ENCODE data around the gene GLRA2.

The GLRA2 gene

DNA sequence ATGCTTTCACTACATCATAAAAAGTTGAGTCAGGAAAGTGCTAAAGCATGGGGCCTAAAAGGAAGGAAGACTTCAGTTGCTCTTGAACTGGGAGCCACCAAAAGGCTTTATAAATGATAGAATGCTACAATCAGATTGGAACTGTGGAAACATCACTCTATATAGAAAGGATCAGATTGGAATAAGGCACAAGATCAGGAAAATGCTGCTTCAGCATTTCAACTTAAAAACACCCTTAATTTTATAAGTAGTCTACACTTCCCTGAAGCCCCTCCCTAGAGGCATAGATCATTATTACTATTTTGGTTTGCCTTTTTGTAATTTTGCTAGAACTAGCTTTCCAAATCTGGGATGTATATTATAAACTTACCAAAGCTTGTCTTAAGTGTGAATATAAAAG, 172.8 kb downstream of the GLRA2 start:
- DNase-seq (ENCODE audit: low read depth), result no peak

DNA sequence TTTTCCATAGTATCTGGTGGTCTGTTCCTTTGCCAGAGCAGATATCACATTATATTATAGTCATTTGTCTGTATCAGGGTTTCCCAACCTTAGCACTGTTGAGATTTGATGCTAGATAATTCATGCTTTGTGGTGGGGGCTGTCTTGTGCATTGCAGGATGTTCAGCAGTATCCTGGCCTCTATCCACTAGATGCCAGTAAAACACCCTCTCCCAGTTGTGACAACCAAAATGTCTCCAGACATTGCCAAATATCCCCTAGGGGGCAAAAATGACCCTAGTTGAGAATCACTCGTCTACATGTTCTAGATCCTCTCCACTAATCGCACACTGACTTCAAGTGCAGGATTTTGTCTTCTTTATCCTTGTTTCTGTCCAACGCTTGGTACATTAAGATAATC, 182.8 kb downstream of the GLRA2 start:
- DNase-seq (ENCODE audit: low read depth), result no peak

DNA sequence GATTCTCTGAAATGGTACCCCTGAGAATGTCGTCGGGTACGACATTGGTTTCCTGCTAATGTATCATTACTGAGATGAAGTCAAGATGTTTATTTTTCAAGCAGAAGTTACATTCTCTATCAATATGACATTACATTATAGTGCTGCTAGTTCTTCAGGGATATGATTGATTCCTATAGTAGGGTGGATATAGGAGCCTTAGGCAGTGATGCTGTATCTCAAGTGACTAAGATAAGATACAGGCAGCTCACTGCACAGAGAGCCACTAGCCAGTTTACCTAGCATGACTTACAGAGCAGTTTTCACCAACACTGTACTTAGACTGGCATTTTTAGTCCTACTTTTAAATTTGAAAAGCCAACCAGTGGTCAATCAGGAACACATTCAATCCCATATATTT, 188.6 kb downstream of the GLRA2 start:
- no peak for DNase-seq (ENCODE audit: low read depth)

DNA sequence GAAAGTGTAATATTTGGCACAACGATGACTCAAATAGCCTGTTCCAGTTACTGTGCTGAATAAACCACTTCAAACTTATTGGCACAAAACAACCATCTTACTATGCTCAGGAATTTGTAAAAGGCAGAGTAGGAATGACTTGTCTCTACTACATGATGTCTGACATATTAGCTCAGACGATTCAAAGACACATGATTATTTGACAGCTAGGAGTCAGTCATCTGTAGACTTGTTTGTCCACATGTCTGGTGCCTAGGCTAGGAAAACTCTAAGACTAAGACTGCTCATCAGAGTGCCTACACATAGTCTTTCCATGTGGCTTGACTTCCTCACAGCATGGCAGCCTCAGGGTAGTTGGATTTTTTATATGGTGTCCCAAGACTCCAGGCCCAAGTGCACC, 189.1 kb downstream of the GLRA2 start:
- no peak for DNase-seq (ENCODE audit: low read depth)

DNA sequence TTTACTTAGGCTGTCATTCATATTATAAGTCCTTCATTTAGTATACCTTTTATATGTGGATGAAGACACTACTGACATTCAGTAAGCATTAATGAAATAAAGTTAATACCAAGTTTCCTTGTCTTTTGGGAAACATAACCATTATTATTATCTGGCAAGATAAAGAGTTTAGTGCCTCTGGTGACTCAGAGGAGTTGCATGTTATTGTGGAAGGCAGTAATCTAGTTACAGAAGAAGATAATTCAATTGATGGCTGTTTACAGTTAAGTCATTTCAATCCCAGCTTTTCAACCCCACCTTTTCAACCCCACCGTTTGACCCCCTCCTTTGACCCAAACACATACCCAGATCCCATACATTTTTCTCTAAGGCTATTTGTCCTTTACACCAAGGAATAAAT, 199.7 kb downstream of the GLRA2 start:
- no peak for DNase-seq (ENCODE audit: low read depth)

DNA sequence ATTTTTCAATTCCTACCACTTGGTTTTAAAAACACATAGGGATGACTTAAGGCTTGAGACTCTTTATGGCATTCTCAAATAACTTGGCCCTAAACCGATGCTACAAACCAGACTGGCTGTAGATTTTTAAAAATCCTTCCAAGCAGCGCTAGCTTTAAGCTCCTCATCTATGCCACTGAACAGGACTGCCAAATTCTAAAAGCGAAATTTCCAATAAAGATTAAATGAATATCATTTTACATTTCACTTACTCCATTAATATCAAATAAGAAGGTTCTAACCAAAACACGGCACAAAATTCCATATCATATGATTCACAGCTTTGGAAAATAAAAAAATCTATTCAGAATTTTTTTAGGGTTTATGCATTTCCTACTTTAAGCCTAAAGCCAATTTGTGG, 209.3 kb downstream of the GLRA2 start:
- peak; percentile 38 for DNase-seq (ENCODE audit: low read depth)

DNA sequence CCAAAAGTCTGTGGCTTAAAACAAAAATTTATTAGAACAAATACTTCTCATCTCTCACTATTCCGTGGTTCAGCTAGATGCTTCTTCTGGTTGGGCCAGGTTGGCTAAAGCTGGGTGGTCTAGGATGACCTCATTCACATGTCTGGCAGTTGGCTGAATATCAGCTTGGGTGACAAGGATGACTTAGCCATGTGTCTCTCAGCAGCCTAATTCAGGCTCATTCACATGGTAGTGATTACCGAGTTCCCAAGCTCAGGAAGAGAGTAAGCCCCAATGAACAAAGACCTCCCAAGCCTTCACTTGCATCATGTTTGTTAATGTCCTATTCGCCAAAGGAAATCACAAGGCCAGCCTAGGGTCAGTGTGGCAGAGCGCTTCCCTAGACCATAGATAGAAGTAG, 224.1 kb downstream of the GLRA2 start:
- no peak for DNase-seq (ENCODE audit: low read depth)

DNA sequence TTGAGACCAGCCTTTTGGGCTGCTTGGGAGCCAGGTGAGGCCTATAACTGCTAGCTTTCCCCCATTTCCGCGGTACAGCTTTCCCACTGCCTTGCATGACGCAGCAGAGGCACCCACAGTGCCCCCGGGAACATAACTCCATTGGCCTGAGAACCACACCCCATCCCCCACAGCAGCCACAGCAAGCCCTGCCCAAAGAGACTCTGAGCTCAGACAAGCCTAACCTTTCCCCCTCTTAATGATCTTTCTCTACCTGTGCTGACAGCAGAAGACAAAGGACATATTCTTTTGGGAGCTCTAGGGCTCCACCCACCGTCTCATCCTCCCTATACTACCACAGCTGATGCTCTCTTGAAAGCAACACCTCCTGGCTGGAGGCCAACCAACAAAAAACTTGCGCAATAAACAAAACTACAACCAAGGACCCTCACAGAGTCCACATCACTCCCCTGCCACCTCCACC, 228.7 kb downstream of the GLRA2 start:
- no peak for DNase-seq (ENCODE audit: low read depth)

DNA sequence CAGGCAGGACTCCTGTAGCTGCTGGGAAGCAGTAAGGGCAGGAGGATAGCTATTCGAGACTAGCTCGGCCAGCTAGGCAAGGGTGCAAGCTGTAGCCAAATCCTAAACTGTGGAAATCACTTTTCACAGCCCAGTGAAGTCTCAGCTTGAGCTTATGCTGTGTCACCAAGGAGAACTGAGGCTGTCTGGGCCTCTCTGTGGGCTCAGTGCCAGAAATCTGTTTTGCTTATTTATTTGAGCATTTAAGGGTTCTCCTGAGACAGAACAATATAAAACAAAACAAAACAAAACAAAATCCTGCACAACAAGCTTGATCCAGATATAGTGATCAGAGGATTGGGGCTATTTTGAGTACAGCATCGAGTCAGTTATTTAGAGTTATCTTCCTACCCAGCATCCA, 246.1 kb downstream of the GLRA2 start:
- DNase-seq (ENCODE audit: low read depth), result no peak

DNA sequence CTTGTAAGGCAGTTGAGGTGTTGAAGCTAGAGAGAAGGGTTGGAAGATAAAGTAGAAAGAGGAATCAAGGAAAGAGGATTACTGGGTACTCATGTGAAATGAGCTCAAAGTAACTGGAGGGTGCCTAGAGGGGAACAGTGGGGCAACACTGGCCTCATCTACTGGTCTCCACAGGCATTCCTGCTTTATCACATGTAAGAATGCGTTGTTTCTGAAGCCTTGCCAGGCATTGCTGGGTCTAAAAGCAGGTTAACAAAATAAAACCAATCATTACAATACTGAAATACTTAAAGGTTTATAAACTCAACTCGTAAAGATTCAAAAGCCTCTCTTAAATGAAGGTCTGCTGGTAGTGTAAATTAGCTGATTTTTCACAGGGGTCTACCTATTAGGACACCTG, 247.6 kb downstream of the GLRA2 start:
- DNase-seq (ENCODE audit: low read depth), result no peak

DNA sequence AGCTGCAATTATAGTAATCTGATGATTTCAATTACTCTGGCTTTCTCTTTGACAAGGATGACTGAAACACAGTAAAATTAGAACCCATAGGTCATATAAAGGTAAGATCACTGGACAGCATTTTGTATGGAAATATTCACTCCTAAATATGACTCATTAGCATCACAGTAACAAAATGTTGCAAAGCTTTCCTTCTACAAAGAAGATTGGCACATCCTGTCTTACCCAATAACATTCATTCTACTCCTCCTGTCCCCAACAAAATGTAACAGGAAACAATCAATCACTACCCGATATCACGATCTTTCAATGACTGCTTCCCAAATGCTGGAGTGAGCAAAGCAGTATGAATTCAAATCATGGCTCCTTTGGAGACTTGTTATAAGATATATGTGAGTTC, 248.2 kb downstream of the GLRA2 start:
- peak; percentile 1 for DNase-seq (ENCODE audit: low read depth)

DNA sequence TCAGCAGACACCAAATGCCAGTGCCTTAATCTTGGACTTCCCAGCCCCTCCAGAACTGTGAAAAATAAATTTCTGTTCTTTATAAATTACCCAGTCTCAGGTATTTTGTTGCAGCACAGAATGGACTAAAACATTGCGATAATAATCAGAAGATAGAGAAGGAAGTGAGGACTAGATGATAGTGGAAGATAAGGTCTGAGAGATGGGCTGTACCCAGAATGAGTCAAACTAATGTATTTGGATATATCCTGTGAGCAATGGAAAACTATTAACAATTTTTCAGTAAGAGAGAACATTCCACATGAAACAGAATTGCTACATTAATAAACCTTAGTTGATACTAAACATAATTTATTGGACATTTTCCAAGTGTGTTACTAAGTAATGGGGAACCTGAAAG, 250.2 kb downstream of the GLRA2 start:
- no peak for DNase-seq (ENCODE audit: low read depth)
